BE2C (cell line): ENCODE results near the gene TRAF7.
A peak's percentile ranks its signal among the peaks of the same experiment; 100 is the strongest.

Source experiments
- DNase-seq: peaks from one replicate; pipeline ENCODE4 v3.0.0-alpha.2; 2020
- H3K27me3 ChIP-seq: fragments of 250-450 bp; sonication (Bioruptor Pico); 2 replicates; pipeline ENCODE4 v1.5.1; 2020; ENCODE audit warnings: mild to moderate bottlenecking
- H3K36me3 ChIP-seq: fragments of 250-450 bp; sonication (Bioruptor Pico); 2 replicates; pipeline ENCODE4 v1.5.1; 2020; ENCODE audit warnings: mild to moderate bottlenecking
- H3K4me1 ChIP-seq: fragments of 250-450 bp; sonication (Bioruptor Pico); 2 replicates; pipeline ENCODE4 v1.5.1; 2020
- H3K4me3 ChIP-seq: 2 replicates; pipeline ENCODE4 v1.5.1; 2011; ENCODE audit warnings: low read depth, low read length
- H3K9me3 ChIP-seq: fragments of 250-450 bp; sonication (Bioruptor Pico); 2 replicates; pipeline ENCODE4 v1.5.1; 2020
- CTCF ChIP-seq: IDR thresholded peaks from 2 replicates; pipeline ENCODE4 v1.5.1; 2012; ENCODE audit warnings: mild to moderate bottlenecking, low read depth, low read length

The TRAF7 gene

GRCh38 chr16:2159175-2159838, 3.7 kb downstream of the TRAF7 start:
- Histone ChIP-seq H3K27me3 (no peaks in the 10 kb centered on the region), H3K36me3 (peaks cover 26% of the 10 kb centered on the region), H3K4me1 (peaks cover 14% of the 10 kb centered on the region), H3K9me3 (no peaks in the 10 kb centered on the region), H3K4me3 (peak overlapping the region; percentile 49)
- peak; percentile 52 for DNase-seq
- TF ChIP-seq CTCF = no peak

GRCh38 chr16:2160915-2161551, 5.5 kb downstream of the TRAF7 start:
- Histone ChIP-seq H3K4me1 (peaks cover 14% of the 10 kb centered on the region), H3K4me3 (no peak overlapping the region)
- peak; percentile 63 for DNase-seq

GRCh38 chr16:2161911-2162310, 6.3 kb downstream of the TRAF7 start:
- no peak for DNase-seq
- TF ChIP-seq CTCF = no peak
- H3K4me1 ChIP-seq = peaks cover 14% of the 10 kb centered on the region
- H3K36me3 ChIP-seq = peaks cover 31% of the 10 kb centered on the region
- no peaks in the 10 kb centered on the region for H3K9me3 ChIP-seq
- H3K27me3 ChIP-seq = no peaks in the 10 kb centered on the region
- H3K4me3 ChIP-seq = no peak overlapping the region

More at GRCh38 chr16:2160915-2161551, 5.5 kb downstream of the TRAF7 start:
- Histone ChIP-seq H3K36me3 (peaks cover 23% of the 10 kb centered on the region), H3K9me3 (no peaks in the 10 kb centered on the region), H3K27me3 (no peaks in the 10 kb centered on the region)
- no peak for TF ChIP-seq CTCF

GRCh38 chr16:2162676-2163118, 7.1 kb downstream of the TRAF7 start:
- Histone ChIP-seq H3K36me3 (peaks cover 39% of the 10 kb centered on the region), H3K4me1 (peaks cover 14% of the 10 kb centered on the region)
- TF ChIP-seq CTCF = no peak

GRCh38 chr16:2163211-2163881, 7.8 kb downstream of the TRAF7 start:
- no peak overlapping the region for H3K4me3 ChIP-seq
- H3K27me3 ChIP-seq = no peaks in the 10 kb centered on the region
- H3K36me3 ChIP-seq = peaks cover 46% of the 10 kb centered on the region
- DNase-seq = no peak
- no peaks in the 10 kb centered on the region for H3K9me3 ChIP-seq
- H3K4me1 ChIP-seq = peaks cover 14% of the 10 kb centered on the region
- no peak for TF ChIP-seq CTCF

More at GRCh38 chr16:2162676-2163118, 7.1 kb downstream of the TRAF7 start:
- no peaks in the 10 kb centered on the region for H3K9me3 ChIP-seq
- no peak for DNase-seq
- no peak overlapping the region for H3K4me3 ChIP-seq
- no peaks in the 10 kb centered on the region for H3K27me3 ChIP-seq
